PC-9 (cell line): ENCODE results near the gene CD28. TPM values are rescaled to one million over a fixed set of nuclear protein-coding genes. Genes with fewer than 3 reads are reported as not detected.

ENCODE experiments used
- BruUV-seq: library from RNA; stranded (reverse); fragments of 400-500 nt; replicated peaks from 2 replicates; lab custom pipeline; 2021; lab: Mats Ljungman, UMichigan
- CTCF ChIA-PET: fragments of 300-600 bp; sonication (Branson Sonifier 250); formaldehyde crosslinking; loops from one replicate; lab custom pipeline; 2022; ENCODE audit warnings: antibody characterized with exemption; lab: Charles Lee
- POLR2A ChIA-PET: fragments of 300-600 bp; sonication (Branson Sonifier 250); formaldehyde crosslinking; loops from one replicate; lab custom pipeline; 2022; ENCODE audit warnings: antibody characterized with exemption; ENCODE audit not compliant: unreplicated experiment; lab: Charles Lee
- DNase-seq, 2 experiments: peaks; one replicate each; pipeline versions ENCODE4 v3.0.0 to v3.0.0-alpha.2; 2015 to 2022; ENCODE audit warnings: mixed read lengths in 1 of 2
- H2AFZ ChIP-seq: fragments of 200-600 bp; sonication (generic); 2 replicates; pipeline ENCODE4 v1.8.1; 2017; ENCODE audit warnings: antibody characterized with exemption
- H3F3A ChIP-seq: fragments of 200-600 bp; sonication (generic); 2 replicates; pipeline ENCODE4 v1.8.1; 2017; ENCODE audit warnings: antibody characterized with exemption, mild to moderate bottlenecking, low read depth; ENCODE audit not compliant: insufficient read depth
- H3K27ac ChIP-seq: fragments of 200-600 bp; sonication (generic); 2 replicates; pipeline ENCODE4 v1.6.1; 2016; ENCODE audit warnings: mixed run types
- H3K27me3 ChIP-seq: fragments of 200-600 bp; sonication (generic); 2 replicates; pipeline ENCODE4 v1.6.1; 2016; ENCODE audit warnings: low read depth, mixed run types; ENCODE audit not compliant: insufficient read depth
- H3K36me3 ChIP-seq: fragments of 200-600 bp; sonication (generic); 2 replicates; pipeline ENCODE4 v1.6.1; 2016; ENCODE audit warnings: low read depth, mixed run types
- H3K4me1 ChIP-seq: fragments of 200-600 bp; sonication (generic); replicated peaks from 2 replicates; pipeline ENCODE4 v1.6.1; 2016; ENCODE audit warnings: mixed run types; ENCODE audit not compliant: insufficient read depth
- H3K4me2 ChIP-seq: fragments of 200-600 bp; sonication (generic); 2 replicates; pipeline ENCODE4 v1.6.1; 2017; ENCODE audit warnings: mixed run types
- H3K4me3 ChIP-seq: fragments of 200-600 bp; sonication (generic); 2 replicates; pipeline ENCODE4 v1.6.1; 2016; ENCODE audit warnings: mixed run types
- H3K79me2 ChIP-seq: fragments of 200-600 bp; sonication (generic); 2 replicates; pipeline ENCODE4 v1.6.1; 2017; ENCODE audit warnings: low read depth, mixed run types
- H3K9me2 ChIP-seq: fragments of 200-600 bp; sonication (generic); 2 replicates; pipeline ENCODE4 v1.8.1; 2017; ENCODE audit warnings: mild to moderate bottlenecking; ENCODE audit not compliant: insufficient read depth
- H3K9me3 ChIP-seq: fragments of 200-600 bp; sonication (generic); 2 replicates; pipeline ENCODE4 v1.8.1; 2016; ENCODE audit warnings: low read depth; ENCODE audit not compliant: insufficient read depth
- H4K20me1 ChIP-seq: fragments of 200-600 bp; sonication (generic); 2 replicates; pipeline ENCODE4 v1.8.1; 2017; ENCODE audit not compliant: insufficient read depth
- CTCF ChIP-seq: fragments of 200-600 bp; sonication (generic); conservative IDR thresholded peaks from 2 replicates; pipeline ENCODE4 v1.6.1; 2017; ENCODE audit warnings: mixed run types, antibody characterized with exemption, mild to moderate bottlenecking, moderate library complexity
- EZH2 ChIP-seq: fragments of 200-600 bp; sonication (generic); IDR thresholded peaks from 2 replicates; pipeline ENCODE4 v1.8.0; 2017; ENCODE audit warnings: antibody characterized with exemption, low read depth
- intact Hi-C: fragments of 100-400 bp; cut with micrococcal nuclease; formaldehyde crosslinking; loops from one replicate; pipeline ENCODE4 v1.10.0; 2022; ENCODE audit not compliant: unreplicated experiment
- total RNA-seq: library from RNA; stranded (reverse); gene quantifications from 2 replicates; pipeline ENCODE4 v1.2.3, GENCODE V29; 2021

CD28 gene
- total RNA-seq, 1 experiment from 2014 or later: not detected

GRCh38 chr2:203748331-203749126 is 42.1 kb downstream of the CD28 start:
- ChIA-PET POLR2A (no interaction called here), CTCF (no interaction called here)
- no peak overlapping the region for H3K4me3 ChIP-seq
- no peaks in the 10 kb centered on the region for H4K20me1 ChIP-seq
- H2AFZ ChIP-seq: no peak overlapping the region
- TF ChIP-seq CTCF: no peak
- H3K27ac ChIP-seq: no peak overlapping the region
- H3K4me2 ChIP-seq: no peak overlapping the region
- H3K9me2 ChIP-seq: no peaks in the 10 kb centered on the region
- no TSS peak for BruUV-seq
- peaks cover 8% of the 10 kb centered on the region; the same call in 1 of the 2 replicates for H3K4me1 ChIP-seq
- no peak for DNase-seq
- no peaks in the 10 kb centered on the region for H3K79me2 ChIP-seq
- intact Hi-C loops: no loop called here
- no peaks in the 10 kb centered on the region for H3F3A ChIP-seq
- H3K27me3 ChIP-seq: no peaks in the 10 kb centered on the region
- H3K36me3 ChIP-seq: no peaks in the 10 kb centered on the region
- no peaks in the 10 kb centered on the region for H3K9me3 ChIP-seq

GRCh38 chr2:203750346-203751068 is 44.1 kb downstream of the CD28 start:
- Histone ChIP-seq H4K20me1 (no peaks in the 10 kb centered on the region), H2AFZ (no peak overlapping the region), H3K36me3 (no peaks in the 10 kb centered on the region), H3F3A (no peaks in the 10 kb centered on the region), H3K9me3 (no peaks in the 10 kb centered on the region), H3K4me2 (no peak overlapping the region), H3K79me2 (no peaks in the 10 kb centered on the region), H3K27ac (no peak overlapping the region), H3K9me2 (no peaks in the 10 kb centered on the region), H3K4me3 (no peak overlapping the region), H3K27me3 (no peaks in the 10 kb centered on the region), H3K4me1 (no peaks in the 10 kb centered on the region)
- ChIA-PET POLR2A (no interaction called here), CTCF (no interaction called here)
- no TSS peak for BruUV-seq
- DNase-seq: no peak
- TF ChIP-seq EZH2: no peak
- no peak for TF ChIP-seq CTCF
- intact Hi-C loops: no loop called here

GRCh38 chr2:203751685-203752271 is 45.3 kb downstream of the CD28 start:
- no peak for DNase-seq
- CTCF ChIA-PET: no interaction called here

More at GRCh38 chr2:203751685-203752271, 45.3 kb downstream of the CD28 start:
- no peaks in the 10 kb centered on the region for H3K27me3 ChIP-seq
- no peaks in the 10 kb centered on the region for H4K20me1 ChIP-seq
- no peaks in the 10 kb centered on the region for H3K79me2 ChIP-seq
- H3K9me3 ChIP-seq: no peaks in the 10 kb centered on the region; the same call in 1 of the 2 replicates
- no peak overlapping the region for H3K4me3 ChIP-seq
- intact Hi-C loops: no loop called here
- no peaks in the 10 kb centered on the region for H3F3A ChIP-seq
- no peak overlapping the region for H3K27ac ChIP-seq
- TF ChIP-seq CTCF (no peak), EZH2 (no peak)
- no peaks in the 10 kb centered on the region for H3K36me3 ChIP-seq
- no peak overlapping the region for H2AFZ ChIP-seq
- no TSS peak for BruUV-seq
- POLR2A ChIA-PET: no interaction called here
- no peaks in the 10 kb centered on the region for H3K9me2 ChIP-seq
- no peaks in the 10 kb centered on the region for H3K4me1 ChIP-seq
- no peak overlapping the region for H3K4me2 ChIP-seq
